DMS114 treated with DMSO at 0.1 percent for 48 hours (cell line): ENCODE data around the gene SNAP91.
"Not testable (repeated sequence)": the region's sequence is repeated elsewhere in the genome, so short reads cannot be mapped to it uniquely, and the experiment has no call there.

Experiments
- DNase-seq: peaks from one replicate; lab custom pipeline; 2025; ENCODE audit not compliant: unreplicated experiment; lab: John Stamatoyannopoulos, UW

SNAP91 gene

DNA sequence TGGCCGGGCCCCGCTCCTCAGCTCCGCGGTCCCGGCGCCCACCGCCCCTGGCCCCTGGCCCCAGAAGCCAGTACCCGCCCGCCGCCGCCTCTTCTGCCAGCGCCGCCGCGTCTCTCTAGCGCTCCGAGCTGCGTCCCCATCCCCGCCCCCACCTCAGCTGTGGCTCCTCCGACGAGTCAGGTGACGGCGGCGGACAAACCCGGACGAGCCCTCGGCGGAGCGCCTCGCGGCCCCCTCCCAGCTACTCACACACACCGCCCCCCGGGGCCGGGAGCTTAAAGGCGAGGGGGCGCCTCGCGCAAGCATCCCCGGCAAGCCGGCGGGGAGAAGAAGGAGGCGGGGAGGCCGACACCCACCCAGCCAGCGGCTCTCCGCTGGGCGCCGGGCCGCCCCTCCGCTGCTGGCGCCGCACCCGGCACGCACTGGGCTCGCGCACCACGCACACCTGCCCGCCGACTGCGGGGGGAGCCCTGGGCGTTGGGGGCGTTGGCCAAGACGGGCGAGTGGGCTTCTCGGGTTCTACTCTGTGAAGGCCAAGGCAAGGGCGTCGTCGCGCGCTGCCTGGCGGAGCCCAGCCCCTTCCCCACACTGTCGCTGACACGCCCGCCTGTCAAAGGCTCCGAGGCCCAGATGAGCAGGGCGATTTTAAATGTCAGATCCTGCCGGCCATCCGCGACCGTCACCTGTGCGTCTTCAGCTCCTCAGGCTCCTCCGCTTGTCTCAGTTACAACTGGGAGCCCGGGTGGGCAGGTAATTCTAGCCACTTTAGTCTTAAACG is at the start of gene SNAP91:
Gene SNAP91, minus strand, starts transcription at position 132 of the 778 bp plus-strand sequence. CDS start 1,174 bp downstream, outside the sequence.
- DNase-seq, result peak; percentile 3

DNA sequence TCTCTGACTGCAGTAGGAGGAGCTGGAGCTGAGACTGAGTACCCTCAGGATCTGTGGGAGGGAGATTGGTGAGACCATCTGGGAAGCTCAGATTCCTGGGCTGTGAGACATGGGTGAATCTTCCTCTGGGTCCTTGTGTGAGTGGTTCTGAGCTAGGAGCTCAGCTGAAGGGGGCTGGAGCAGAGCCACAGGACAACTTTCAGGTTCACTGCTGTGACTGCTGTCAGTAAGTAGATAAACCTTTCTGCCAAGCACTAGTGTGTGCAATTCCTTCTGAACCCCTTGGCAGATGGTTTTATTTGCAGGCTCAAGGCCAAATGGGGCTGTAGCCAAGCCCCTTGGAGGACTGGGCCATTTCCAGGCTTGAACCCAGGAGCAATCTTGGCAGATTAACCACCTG is 49.6 kb upstream of the SNAP91 start:
- DNase-seq, result no peak

DNA sequence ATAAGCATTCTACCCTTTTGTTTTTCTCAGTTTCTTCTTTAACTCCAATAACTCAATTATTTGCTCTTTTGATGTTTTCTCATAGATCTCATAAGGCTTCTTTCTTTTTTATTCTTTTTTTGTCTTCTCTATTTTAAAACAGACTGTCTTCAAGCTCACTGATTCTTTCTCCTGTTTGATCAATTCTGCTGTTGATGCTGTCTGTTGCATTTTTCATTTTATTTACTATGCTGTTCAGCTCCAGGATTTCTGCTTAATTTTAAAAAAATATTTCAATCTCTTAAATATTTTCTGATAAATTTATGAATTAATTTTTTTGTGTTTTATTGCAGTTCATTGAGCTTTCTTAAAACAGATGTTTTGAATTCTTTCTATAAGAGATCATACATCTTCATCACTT is 48.1 kb upstream of the SNAP91 start:
- no peak for DNase-seq

- DNase-seq, result no peak
Measured at GRCh38 chr6:83756565-83756964, 47.7 kb upstream of the SNAP91 start.

- not testable (repeated sequence) for DNase-seq
Measured at GRCh38 chr6:83752375-83752774, 43.5 kb upstream of the SNAP91 start.

- no peak for DNase-seq
Measured at GRCh38 chr6:83741089-83741488, 32.2 kb upstream of the SNAP91 start.

- DNase-seq, result no peak
Measured at GRCh38 chr6:83735461-83735860, 26.6 kb upstream of the SNAP91 start.

DNA sequence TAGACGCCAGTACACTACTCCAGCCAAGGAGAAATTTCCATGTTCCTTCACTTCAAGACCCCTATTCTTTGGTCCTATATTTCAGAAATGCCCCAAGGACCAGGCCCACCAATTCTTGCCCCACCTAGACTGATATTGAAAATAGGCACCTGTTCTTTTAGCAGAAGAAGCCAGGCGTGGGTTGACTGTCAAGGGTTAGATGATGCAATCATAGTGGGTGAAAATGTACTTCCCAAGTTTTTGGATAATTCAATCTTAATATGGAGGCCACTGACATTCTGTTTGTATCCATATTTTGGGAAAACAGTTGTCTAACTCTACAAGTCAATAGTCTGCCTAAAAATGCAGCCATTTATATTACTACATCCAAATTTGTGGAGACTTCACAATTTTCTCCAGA is 21.0 kb upstream of the SNAP91 start:
- DNase-seq, result no peak

GRCh38 chr6:83722876-83723275 is 14.0 kb upstream of the SNAP91 start:
- no peak for DNase-seq

- DNase-seq, result no peak
Measured at GRCh38 chr6:83717809-83718208, 8.9 kb upstream of the SNAP91 start.

DNA sequence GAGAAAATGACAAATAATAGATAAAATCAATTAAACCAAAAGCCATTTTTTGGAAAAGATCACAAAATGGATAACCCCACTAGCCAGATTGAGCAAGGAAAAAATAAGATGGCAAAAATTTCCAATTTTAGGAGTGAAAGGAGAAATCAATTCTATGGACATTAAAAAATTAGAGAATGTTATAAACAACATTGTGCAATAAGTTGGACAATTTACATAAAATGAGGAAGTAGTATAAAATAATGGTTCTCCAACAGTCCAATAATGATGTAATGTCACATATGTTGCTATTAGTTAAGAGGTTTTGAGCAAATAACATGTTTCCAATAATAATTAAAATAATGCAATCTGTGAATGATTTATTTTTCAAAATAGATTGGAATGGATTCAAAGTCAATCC is 3.1 kb upstream of the SNAP91 start:
- DNase-seq, result no peak

DNA sequence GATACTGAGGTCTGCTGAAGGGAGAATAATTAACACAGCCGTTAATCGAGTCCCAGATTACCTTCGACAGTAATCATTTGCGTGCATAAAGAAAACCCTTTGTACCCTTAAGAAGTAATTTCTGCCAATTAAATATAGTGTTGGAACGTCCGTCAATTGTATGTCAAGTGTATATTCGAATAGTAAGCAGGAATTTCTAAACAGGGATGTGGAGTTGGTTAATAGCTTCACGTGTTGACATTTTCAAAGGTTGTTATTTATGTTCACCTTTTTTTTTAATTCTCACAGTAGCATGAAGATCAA is 798 bp upstream of the SNAP91 start:
- no peak for DNase-seq

DNA sequence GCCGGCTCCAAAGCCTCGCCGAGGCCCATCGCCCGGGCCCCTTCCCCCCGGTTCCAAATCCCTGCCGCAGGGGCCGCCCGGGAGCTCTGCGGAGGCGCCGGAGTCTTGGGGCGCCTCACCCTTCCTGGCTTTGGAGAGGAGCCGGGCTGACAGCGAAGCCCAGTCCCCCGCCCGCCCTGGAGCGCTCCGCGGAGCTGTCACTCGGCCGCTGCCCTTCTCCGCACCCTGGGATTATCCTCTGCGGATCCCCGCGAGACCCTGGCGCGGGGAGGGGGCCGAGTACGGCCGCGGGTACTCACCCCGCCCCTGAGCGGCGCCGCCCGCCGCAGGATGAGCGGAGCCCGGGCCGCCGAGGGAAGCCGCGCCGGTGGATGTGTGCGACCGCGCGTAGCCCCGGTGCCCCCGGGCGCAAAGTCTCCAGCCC is 343 bp downstream of the SNAP91 start:
- no peak for DNase-seq

DNA sequence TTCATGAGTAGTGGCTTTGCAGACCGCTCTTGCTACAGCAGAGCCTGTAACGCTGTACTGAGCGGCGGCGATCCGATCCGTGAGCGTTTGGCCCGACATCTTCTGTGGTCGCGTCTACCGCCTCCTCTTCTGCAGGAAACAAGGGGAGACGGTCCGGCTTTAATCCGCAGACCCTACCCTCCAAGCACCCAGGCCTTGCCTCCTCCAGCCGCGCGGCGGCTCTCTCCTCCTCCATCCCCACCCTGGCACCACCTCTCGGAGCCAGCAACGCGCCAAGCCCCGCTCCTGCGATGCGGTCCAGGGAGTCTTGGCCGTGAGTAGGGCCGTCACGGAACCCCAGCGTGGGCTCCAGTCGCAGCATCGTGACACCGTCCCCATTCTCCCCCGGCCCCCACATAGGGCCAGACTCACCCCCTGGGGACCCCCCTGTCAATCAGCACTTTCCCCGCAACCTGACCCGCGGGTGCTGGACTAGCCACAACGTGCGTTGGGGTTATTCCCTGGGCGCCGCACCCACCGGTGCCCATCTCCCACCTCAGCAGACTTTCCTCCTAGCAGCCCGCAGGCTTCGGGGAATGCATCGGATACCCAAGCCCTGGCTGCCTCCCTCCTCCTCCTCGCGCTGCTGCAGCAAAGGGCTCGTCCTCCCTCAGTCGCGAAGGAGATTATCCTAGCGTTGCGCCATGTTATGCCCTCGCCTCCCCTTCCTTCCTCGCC is 914 bp downstream of the SNAP91 start:
- DNase-seq, result no peak

- no peak for DNase-seq
Measured at GRCh38 chr6:83702749-83703148, 6.2 kb downstream of the SNAP91 start.

GRCh38 chr6:83702077-83702476 is 6.8 kb downstream of the SNAP91 start:
- no peak for DNase-seq

DNA sequence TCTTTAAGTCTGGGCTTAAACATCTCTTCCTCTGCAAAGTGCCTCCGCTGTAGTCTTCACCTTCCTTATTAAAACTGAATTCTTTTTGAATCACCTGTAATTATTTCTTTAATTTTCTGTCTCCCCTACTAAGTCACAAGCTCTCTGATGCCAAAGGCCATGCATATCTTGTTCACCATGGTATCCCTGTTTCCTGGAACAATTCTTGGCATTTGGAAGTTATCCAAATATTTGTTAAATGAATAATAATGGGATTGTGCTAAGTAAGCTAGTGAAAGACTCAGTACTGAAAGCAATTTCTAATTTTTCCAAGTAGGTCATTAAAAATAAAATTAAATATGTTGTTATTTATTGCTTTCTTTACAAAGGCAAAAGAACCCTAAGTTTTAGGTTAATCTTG is 12.2 kb downstream of the SNAP91 start:
- DNase-seq, result no peak

- DNase-seq, result no peak
Measured at GRCh38 chr6:83685481-83685880, 23.4 kb downstream of the SNAP91 start.

DNA sequence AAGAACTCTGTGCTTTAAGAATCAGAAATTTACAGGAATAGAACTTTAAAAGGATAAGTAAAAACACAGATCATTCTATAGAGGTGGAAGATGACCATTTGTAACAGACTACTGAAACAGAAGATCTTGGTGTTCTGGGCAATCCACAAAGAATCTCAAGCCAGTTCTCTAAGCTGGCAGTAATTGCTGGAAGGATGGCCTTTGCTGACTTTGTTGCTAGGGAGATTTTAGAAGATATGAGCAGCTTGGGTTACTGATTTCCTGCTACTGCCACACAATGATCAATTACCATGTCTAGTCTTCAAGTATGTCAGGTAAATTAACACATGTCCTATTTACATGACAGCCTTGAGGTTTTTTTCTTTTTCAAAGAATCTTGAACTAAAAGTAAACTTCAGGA is 31.1 kb downstream of the SNAP91 start:
- no peak for DNase-seq

DNA sequence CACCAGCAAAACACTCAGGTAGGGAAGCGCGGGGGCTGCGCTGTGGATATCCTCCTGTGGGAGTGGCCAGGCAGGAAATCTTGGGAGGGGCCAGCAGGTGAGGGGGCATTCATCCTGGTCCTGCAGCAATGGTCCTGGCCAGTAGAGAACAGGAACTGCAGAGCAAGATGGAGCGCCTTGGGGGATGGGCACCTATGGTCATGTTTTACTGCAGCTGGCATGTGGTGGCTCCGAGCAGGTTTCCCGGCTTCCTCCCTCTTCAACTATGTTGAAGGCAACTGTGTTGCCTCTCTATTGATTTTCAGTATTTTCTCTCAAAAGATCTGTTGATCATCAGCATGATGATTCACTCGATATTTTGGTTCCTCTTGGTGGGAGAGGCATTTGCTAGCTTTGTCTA is 70.9 kb downstream of the SNAP91 start:
- DNase-seq, result no peak

DNA sequence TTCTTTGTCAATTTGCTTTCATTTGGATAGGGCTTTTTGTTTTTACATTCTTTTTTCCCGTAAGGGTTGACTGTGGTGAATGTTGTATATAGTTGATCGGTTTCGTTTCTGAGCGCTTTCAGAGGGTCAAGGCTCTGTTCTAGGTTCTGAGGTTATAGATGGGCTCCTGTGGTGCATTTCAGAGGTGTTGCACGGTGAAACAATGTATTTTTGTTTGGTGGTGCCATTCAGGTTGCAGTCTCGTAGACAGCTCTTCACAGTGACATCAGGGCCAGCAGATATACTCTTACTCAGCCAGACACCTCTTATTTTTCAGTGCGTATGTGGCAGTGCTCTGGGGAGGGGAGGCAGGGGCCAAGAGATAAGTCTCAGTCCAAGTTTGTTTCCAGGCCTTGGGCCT is 72.1 kb downstream of the SNAP91 start:
- no peak for DNase-seq

DNA sequence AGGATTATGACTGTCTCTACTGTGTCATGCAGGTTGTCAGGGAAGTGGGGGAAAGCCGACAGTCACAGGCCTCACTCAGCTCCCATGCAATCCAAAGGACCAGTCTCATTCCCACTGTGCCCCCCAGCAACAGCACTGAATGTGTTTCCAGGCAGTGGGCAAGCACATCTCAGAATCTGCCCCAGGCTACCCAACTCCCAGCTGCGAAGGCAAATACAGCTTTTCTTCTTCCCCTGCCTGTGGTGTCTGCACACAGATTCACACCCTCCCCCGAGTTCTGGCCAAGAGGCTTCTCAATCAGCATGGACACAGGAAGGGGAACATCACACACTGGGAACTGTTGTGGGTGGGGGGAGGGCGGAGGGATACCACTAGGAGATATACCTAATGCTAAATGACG is 75.3 kb downstream of the SNAP91 start:
- no peak for DNase-seq

DNA sequence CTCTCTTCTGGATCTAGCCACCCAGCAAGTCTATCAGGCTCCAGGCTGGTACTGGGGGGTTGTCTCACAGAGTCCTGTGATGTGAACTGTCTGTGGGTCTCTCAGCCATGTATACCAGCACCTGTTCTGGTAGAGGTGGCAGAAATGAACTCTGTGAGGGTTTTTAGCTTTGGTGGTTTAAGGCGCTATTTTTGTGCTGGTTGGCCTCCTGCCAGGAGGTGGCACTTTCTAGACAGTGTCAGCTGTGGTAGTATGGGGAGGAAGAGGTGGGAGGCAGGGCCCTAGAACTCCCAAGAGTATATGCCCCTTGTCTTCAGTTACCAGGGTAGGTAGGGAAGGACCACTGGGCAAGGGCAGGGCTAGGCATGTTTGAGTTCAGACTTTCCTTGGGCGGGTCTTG is 75.8 kb downstream of the SNAP91 start:
- DNase-seq, result no peak
